ENCODE results near the gene FEN1.

GRCh38 chr11:61747192-61747966, 45.3 kb upstream of the FEN1 start:
- TF ChIP-seq EZH2 (IDR thresholded peaks at IDR 0.05; ENCODE audit: borderline replicate concordance, low read length) = no peak
- TF ChIP-seq, protein P1, sequence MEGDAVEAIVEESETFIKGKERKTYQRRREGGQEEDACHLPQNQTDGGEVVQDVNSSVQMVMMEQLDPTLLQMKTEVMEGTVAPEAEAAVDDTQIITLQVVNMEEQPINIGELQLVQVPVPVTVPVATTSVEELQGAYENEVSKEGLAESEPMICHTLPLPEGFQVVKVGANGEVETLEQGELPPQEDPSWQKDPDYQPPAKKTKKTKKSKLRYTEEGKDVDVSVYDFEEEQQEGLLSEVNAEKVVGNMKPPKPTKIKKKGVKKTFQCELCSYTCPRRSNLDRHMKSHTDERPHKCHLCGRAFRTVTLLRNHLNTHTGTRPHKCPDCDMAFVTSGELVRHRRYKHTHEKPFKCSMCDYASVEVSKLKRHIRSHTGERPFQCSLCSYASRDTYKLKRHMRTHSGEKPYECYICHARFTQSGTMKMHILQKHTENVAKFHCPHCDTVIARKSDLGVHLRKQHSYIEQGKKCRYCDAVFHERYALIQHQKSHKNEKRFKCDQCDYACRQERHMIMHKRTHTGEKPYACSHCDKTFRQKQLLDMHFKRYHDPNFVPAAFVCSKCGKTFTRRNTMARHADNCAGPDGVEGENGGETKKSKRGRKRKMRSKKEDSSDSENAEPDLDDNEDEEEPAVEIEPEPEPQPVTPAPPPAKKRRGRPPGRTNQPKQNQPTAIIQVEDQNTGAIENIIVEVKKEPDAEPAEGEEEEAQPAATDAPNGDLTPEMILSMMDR (conservative IDR thresholded peaks at IDR 0.05 in 1 of 2, IDR thresholded peaks at IDR 0.05 in 1 of 2; ENCODE audit: extremely low read depth in 1 of 2, insufficient read depth in 1 of 2, low read depth in 1 of 2, low read length in 2 of 2) = peak; percentile 80 to 87

Data from mammary epithelial cell (primary cell).